ENCODE data around the gene ESYT3. TPM values are rescaled to one million over a fixed set of nuclear protein-coding genes. Genes with fewer than 3 reads are reported as not detected.
"Not testable (repeated sequence)": the region's sequence is repeated elsewhere in the genome, so short reads cannot be mapped to it uniquely, and the experiment has no call there.

Gene ESYT3
- total RNA-seq, 2 experiments from 2014 or later: 0.44 to 0.74 TPM

- Mint-ChIP-seq H3K27me3 (no peaks in the 10 kb centered on the region), H3K4me3 (no peak overlapping the region), H3K4me1 (peaks cover 6% of the 10 kb centered on the region), H3K36me3 (ENCODE audit: low read depth) (peaks cover 8% of the 10 kb centered on the region), H3K27ac (no peak overlapping the region), H3K9me3 (no peaks in the 10 kb centered on the region)
- no peak for DNase-seq
- ChIA-PET CTCF (no interaction called here), POLR2A (no interaction called here)
Measured at GRCh38 chr3:138497021-138497420, 62.6 kb downstream of the ESYT3 start.

GRCh38 chr3:138497851-138498250 is 63.4 kb downstream of the ESYT3 start:
- Mint-ChIP-seq H3K36me3 (ENCODE audit: low read depth) (peaks cover 8% of the 10 kb centered on the region), H3K4me3 (no peak overlapping the region), H3K4me1 (peaks cover 6% of the 10 kb centered on the region), H3K9me3 (no peaks in the 10 kb centered on the region), H3K27ac (no peak overlapping the region), H3K27me3 (no peaks in the 10 kb centered on the region)
- DNase-seq: no peak
- ChIA-PET CTCF (interaction anchor here (0.7 kb wide), 1 partner anchor 9 kb away, joined by 3 read pairs; no protein-coding TSS in a partner anchor), POLR2A (no interaction called here)

GRCh38 chr3:138498991-138499390 is 64.6 kb downstream of the ESYT3 start:
- CTCF ChIA-PET: no interaction called here
- POLR2A ChIA-PET: no interaction called here
- H3K4me3 Mint-ChIP-seq: no peak overlapping the region
- H3K36me3 Mint-ChIP-seq (ENCODE audit: low read depth): peaks cover 7% of the 10 kb centered on the region
- peaks cover 5% of the 10 kb centered on the region for H3K4me1 Mint-ChIP-seq
- H3K9me3 Mint-ChIP-seq: no peaks in the 10 kb centered on the region
- DNase-seq: no peak
- H3K27me3 Mint-ChIP-seq: no peaks in the 10 kb centered on the region
- no peak overlapping the region for H3K27ac Mint-ChIP-seq

GRCh38 chr3:138507524-138507923 is 73.1 kb downstream of the ESYT3 start:
- ChIA-PET CTCF (no interaction called here), POLR2A (no interaction called here)
- peaks cover 13% of the 10 kb centered on the region for H3K36me3 Mint-ChIP-seq (ENCODE audit: low read depth)
- H3K4me3 Mint-ChIP-seq: no peak overlapping the region
- H3K9me3 Mint-ChIP-seq: no peaks in the 10 kb centered on the region
- no peaks in the 10 kb centered on the region for H3K27me3 Mint-ChIP-seq
- no peak for DNase-seq
- no peak overlapping the region for H3K27ac Mint-ChIP-seq
- H3K4me1 Mint-ChIP-seq: peaks cover 9% of the 10 kb centered on the region

GRCh38 chr3:138509586-138509985 is 75.2 kb downstream of the ESYT3 start:
- Mint-ChIP-seq H3K36me3 (ENCODE audit: low read depth) (peaks cover 8% of the 10 kb centered on the region), H3K27me3 (no peaks in the 10 kb centered on the region), H3K9me3 (no peaks in the 10 kb centered on the region), H3K27ac (no peak overlapping the region), H3K4me3 (no peak overlapping the region), H3K4me1 (peaks cover 27% of the 10 kb centered on the region)
- CTCF ChIA-PET: no interaction called here
- no peak for DNase-seq
- POLR2A ChIA-PET: no interaction called here

- ChIA-PET CTCF (interaction anchor here (1.5 kb wide), 1 partner anchor 404 kb away, joined by 5 read pairs; no protein-coding TSS in a partner anchor), POLR2A (no interaction called here)
- H3K4me1 Mint-ChIP-seq: peaks cover 27% of the 10 kb centered on the region
- no peak overlapping the region for H3K4me3 Mint-ChIP-seq
- H3K27me3 Mint-ChIP-seq: no peaks in the 10 kb centered on the region
- H3K36me3 Mint-ChIP-seq (ENCODE audit: low read depth): peaks cover 17% of the 10 kb centered on the region
- H3K27ac Mint-ChIP-seq: no peak overlapping the region
- no peak for DNase-seq
- no peaks in the 10 kb centered on the region for H3K9me3 Mint-ChIP-seq
Measured at GRCh38 chr3:138511945-138512344, 77.5 kb downstream of the ESYT3 start.

- H3K4me1 Mint-ChIP-seq: peaks cover 27% of the 10 kb centered on the region
- POLR2A ChIA-PET: interaction anchor here (0.6 kb wide), 2 partner anchors 16 to 327 kb away, joined by 4 read pairs; no protein-coding TSS in a partner anchor
- no peaks in the 10 kb centered on the region for H3K27me3 Mint-ChIP-seq
- peak overlapping the region; percentile 12 for H3K4me3 Mint-ChIP-seq
- peaks cover 27% of the 10 kb centered on the region for H3K36me3 Mint-ChIP-seq (ENCODE audit: low read depth)
- peak overlapping the region; percentile 78 for H3K27ac Mint-ChIP-seq
- CTCF ChIA-PET: interaction anchor here (1.1 to 1.6 kb wide), 3 partner anchors 13 to 402 kb away, joined by 3 to 5 read pairs (median 3); no protein-coding TSS in a partner anchor
- peak; percentile 41 for DNase-seq
- peaks cover 1% of the 10 kb centered on the region for H3K9me3 Mint-ChIP-seq
Measured at GRCh38 chr3:138513090-138513843, 78.9 kb downstream of the ESYT3 start.

GRCh38 chr3:138521445-138521844 is 87.0 kb downstream of the ESYT3 start:
- H3K27me3 Mint-ChIP-seq, H3K9me3 Mint-ChIP-seq, H3K4me3 Mint-ChIP-seq, DNase-seq, H3K27ac Mint-ChIP-seq, POLR2A ChIA-PET, H3K4me1 Mint-ChIP-seq: not testable (repeated sequence)
- H3K36me3 Mint-ChIP-seq (ENCODE audit: low read depth): peaks cover 47% of the 10 kb centered on the region
- CTCF ChIA-PET: interaction anchor here (1.2 kb wide), 1 partner anchor 73 kb away, joined by 3 read pairs; the partner anchor contains the start of gene CEP70

Other genes starting within 250 kb of the ESYT3 start
- 10 to 100 TPM; 39.0 to 53.2 TPM for gene ARMC8, start 247.3 kb upstream of the ESYT3 start, total RNA-seq
- not detected for gene NME9, start 104.8 kb upstream of the ESYT3 start, total RNA-seq
- not detected for gene MRAS, start 86.0 kb upstream of the ESYT3 start, total RNA-seq
- 10 to 100 TPM; 14.5 to 15.9 TPM for gene CEP70, start 159.6 kb downstream of the ESYT3 start, total RNA-seq
- 1 to 10 TPM; 1.8 to 3.7 TPM for gene FAIM, start 174.2 kb downstream of the ESYT3 start, total RNA-seq